M059J (cell line): ENCODE data around the gene SYP. TPM values are rescaled to one million over a fixed set of nuclear protein-coding genes. Genes with fewer than 3 reads are reported as not detected.
A peak's percentile ranks its signal among the peaks of the same experiment; 100 is the strongest.

Experiments
- DNase-seq: peaks from one replicate; pipeline ENCODE4 v3.0.0-alpha.2; 2012; ENCODE audit warnings: low read depth
- total RNA-seq: library from RNA; depleted of rRNA; stranded (reverse); fragments of >200 nt; shearing (Covaris generic); gene quantifications from 2 replicates; pipeline ENCODE4 v1.2.3, GENCODE V29; 2014; rRNA removed

Gene SYP
- total RNA-seq: 0.25 and 0.54 TPM in 2 replicates

DNA sequence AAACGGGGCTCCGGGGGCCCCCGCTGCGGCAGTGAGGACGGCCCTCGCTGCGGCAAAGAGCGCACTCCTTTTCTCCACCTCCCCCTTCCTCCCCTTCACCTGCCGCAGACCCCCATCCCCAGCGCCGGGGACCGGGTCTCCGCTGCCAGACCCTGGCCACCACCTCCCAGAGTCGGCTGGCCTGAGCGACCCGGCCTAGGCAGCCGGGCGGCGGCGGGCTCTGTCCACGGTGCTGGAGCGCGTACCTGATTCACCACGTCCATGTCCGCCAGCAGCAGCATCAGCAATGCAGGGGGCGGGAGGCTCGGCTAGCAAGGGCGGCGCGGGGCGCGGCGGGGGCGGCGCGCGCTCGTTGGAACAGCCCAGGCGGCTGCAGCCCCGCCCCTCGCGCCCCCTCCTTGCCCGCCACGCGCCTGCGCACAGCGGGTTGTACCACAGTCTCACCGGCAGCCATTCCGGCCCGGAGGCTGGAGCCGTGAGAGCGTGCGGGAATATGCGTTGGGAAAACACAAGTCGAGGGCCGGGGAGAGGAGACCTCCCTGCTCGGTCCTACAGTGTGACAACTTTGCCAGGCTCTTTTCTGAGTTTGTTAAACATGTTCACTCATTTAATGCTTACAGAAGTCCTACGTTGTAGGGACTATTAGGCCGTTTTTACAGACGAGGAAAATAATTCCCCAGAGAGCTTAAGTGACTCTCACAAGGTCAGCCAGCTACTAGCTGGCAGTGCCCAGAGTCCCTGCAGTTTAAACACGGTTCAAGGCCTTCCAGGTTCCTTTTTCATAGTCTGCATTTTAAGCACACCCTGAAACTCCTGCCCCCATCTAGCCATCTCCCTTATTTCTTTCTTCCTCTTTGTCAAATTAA lies at the start of gene SYP:
Gene SYP (minus strand): TSS at position 288 of the 866 bp plus-strand sequence. CDS start 7 bp downstream, at position 281.
- peak; percentile 82 for DNase-seq

DNA sequence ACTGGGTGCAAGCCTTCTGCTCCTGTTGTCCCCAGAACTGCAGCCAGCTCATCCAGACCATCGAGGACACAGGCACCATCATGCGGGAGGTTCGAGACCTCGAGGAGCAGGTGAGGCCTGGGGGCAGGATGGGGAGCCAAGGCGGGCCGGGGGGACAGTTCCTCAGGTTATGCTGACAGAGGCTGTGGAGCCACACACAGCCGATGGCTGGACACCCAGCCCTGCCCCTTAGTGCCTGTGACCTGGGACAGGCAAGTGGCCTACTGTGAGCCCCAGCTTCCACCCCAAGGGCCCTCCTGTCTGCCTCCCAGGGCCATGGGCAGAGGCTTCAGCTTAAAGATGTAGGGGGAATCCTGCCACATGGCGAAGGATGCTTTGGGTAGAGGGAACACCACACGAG lies 49.6 kb upstream of the SYP start:
- DNase-seq: no peak

DNA sequence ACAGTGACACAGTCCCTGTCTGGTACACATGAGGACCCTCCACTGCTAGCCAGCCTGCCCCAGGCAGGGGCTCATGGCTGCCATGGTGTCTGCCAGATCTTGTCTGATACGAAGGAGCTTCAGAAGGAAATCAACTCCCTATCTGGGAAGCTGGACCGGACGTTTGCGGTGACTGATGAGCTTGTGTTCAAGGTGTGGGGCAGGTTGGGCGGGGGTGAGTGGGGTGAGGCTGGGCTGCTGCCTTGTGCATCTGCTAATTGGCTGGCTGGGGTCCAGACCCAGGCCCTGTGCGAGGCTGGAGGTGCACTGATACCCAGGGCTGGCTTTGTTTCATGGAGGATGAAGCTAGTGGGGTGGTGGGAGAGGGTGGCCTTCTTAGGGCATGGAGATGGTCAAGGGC lies 49.1 kb upstream of the SYP start:
- no peak for DNase-seq

DNA sequence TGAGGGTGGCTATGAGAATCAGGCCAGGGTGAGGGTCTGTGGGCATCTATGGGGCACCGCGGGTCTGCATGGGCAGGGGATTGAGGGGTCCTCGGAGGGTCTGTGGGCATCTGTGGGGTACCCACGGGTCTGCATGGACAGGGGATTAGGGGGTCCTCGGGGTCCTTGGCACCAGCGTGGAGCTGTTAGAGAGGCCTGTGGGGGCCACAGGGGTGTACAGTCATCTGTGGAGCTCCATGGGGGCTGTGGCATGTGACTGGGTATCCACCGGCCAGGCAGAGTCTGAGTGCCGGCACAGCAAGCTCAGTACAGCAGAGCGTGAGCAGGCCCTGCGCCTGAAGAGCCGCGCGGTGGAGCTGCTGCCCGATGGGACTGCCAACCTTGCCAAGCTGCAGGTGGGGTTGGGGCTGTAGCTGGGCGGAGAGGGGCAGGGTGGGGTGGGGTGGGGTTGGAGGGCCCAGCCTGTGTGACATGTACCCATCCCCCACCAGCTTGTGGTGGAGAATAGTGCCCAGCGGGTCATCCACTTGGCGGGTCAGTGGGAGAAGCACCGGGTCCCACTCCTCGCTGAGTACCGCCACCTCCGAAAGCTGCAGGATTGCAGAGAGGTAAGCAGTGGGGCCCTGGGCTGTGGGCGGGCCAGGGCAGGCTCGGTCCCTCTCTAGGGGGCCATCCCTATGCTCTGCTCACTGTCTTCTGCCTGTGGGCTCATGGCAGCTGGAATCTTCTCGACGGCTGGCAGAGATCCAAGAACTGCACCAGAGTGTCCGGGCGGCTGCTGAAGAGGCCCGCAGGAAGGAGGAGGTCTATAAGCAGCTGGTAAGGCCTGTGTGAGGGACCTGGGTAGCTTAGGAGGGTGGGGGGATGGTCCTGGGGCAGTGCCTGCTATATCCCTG lies 48.2 kb upstream of the SYP start:
- DNase-seq: no peak

DNA sequence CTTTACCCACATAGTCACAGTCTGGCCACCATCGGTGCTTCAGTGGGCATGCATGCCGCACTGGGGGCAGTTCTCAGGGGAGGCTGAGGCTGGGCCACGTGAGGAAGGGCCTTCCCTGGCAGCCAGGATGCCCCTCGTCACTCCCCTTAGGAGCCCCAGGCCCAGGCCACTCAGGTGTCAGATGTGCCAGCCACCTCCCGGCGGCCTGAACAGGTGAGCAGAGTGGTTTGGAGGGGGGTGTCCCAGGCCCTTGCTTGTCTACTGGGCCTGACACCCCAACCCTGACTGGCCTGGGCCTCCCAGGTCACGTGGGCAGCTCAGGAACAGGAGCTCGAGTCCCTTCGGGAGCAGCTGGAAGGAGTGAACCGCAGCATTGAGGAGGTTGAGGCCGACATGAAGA lies 47.4 kb upstream of the SYP start:
- DNase-seq: no peak

DNA sequence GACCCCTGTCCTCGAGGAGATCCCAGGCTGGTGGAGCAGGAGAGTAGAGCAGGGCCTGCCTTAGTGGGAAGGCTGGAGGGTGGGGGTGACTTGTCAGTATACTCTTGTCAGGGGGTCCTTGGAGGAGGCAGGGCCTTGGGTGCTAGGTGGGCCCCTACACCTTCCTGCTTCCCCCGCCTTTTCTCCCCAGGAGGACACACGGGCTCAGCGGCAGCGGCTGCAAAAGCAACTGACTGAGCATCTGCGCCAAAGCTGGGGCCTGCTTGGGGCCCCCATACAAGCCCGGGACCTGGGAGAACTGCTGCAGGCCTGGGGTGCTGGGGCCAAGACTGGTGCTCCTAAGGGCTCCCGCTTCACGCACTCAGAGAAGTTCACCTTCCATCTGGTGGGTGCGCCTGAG lies 46.5 kb upstream of the SYP start:
- no peak for DNase-seq

DNA sequence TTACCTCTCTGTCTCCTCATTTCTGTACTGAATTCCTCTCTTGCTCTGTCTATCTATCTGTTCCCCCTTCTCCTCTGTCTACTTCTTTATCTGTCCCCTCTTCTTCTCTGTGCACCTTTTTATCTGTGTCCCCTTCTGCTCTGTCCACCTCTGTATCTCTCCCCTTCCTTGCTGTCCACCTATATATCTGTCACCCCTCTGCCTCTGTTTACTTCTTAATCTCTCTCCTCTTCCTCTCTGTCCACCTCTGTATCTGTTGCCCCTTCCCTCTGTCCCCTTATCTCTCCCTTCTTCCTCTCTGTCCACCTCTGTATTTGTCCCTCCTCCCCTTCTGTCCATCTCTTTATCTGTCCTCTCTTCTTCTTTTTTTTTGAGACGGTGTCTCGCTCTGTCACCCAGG lies 44.2 kb upstream of the SYP start:
- DNase-seq: no peak

DNA sequence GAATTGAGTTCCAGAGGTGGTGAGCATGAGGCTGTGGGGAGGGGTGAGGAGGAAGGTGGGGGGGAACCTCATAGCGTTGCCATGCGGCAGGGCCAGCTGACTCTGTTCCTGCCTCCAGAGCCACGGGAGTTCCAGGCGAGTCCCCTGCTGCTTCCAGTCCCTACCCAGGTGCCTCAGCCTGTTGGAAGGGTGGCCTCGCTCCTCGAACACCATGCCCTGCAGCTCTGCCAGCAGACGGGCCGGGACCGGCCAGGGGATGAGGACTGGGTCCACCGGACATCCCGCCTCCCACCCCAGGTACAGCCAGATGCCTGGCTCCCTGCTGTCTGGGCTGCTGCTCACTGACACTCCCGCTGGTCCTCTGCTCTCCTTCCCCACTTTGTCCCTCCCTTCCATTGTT lies 43.2 kb upstream of the SYP start:
- no peak for DNase-seq

DNA sequence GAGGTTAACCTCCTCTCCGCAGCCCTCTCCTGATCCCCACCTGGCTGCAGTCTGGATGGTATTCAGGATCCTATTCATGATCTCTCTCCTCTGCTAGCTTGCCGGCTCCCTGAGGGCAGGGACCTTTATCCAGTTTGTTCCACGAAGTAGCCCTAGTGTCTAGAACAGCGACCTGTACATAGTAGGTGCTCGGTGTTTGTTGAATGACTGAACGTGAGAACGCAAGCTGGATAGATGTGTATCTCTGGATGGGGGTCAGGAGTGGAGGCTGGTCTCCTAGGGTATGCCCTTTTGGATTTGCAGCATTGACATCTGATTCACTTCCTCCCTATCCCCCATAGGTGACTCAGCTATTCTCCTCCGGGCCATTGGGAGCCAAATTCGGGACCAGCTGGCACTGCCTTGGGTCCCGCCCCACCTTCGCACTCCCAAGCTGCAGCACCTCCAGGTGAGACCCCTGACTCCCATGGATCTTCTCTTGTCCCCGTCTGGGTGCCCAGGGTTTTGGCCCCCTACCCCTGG lies 42.6 kb upstream of the SYP start:
- DNase-seq: peak; percentile 25

DNA sequence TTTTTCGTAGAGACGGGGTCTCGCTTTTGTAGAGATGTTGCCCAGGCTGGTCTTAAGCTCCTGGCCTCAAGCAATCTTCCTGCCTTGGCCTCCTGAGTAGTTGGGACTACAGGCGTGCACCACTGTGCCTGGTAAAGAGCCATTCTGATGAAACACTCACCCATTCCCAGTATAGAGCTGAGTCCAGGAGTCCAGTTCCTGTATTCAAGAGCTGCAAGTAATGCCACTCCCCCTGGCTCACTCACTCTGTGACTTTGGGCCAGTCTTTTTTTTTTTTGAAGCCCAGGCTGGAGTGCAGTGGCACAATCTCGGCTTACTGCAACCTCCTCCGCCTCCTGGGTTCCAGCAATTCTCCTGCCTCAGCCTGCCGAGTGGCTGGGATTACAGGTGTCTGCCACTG lies 38.7 kb upstream of the SYP start:
- no peak for DNase-seq

DNA sequence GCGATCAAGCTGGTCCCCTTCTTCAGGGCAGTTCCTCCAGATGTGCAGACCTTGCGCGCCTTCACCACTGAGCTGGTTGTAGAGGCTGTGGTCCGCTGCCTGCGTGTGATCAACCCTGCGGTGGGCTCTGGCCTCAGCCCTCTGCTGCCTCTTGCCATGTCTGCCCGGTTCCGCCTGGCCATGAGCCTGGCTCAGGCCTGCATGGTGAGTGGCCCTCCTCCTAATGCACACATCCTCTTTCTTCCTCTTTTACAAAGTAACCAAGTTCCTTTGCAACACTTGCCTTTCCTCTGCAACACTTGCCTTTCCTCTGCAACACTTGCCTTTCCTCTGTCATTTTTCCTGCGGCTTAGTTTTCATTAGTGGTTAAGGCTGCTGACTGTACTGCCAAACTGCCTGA lies 37.1 kb upstream of the SYP start:
- DNase-seq: no peak

DNA sequence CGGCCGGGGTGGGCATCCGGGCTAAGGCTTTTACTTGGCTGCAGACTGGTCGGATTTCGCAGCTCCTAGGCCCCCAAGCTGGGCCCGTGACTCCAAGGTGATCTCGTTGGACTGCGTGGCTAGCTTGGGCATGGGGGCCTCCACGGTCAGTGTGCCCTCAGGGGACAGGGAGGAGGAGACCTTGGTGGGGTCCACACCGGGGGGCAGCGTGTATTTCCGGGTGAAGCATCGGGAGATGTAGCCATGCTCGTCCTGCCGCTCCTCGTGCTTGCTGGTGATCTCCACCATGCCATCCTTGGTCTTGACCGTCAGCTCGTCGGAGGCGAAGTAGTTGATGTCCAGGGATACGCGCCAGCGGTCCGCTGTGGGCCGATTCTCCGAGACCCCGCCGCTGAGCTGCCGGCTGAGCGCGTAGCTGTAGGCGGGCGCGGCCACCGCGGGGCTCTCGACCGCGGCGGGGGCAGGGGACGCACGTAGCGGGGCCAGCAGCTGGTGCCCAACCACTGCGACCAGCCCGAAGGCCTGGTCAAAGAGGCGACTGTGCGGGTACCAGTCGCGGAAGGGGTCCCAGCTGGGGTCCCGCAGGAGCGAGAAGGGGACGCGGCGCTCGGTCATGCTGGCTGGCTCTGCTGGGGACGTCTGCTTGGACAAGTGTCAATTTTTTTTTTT lies 34.0 kb upstream of the SYP start:
- DNase-seq: no peak

DNA sequence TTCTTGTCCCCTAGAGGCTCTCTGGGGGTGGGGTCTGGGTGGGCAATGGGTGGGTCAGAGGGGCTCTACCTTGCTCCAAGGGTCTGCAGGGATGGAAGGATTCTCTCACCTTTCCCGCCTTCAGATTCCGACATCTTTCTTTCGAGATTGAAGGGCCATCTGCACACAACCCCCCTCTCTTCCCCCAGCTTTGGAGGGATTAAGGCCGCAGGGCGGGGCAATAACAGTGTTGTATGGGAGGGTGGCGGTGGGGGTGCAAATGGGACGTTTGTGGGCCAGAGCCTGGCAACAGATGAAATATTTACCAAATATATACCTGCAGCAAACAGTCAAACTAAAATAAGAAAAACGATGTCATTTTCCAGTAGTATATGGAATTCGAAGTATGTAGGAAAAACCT lies 33.2 kb upstream of the SYP start, which contains the start of gene CACNA1F:
Gene CACNA1F (minus strand): TSS at position 165 of the 400 bp plus-strand sequence. CDS start 31 bp downstream, at position 134.
- DNase-seq: no peak

DNA sequence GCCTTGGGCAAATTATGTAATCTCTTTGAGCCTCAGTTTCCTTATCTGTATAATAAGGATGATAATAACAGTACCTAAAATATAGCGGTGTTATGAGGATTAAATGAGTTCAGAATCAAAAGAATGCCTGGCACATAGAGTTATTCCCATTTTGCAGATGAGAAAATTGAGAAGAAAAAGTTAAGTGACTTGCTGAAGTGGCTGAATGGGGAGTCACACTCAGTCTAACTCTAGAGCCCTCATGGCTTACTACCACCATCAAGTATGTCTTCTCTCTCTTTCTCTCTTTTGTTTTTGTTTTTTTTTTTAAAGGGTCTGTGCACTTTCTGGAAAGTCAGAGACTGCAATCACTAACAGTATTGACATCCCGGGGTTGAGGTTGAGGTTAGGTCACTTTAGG lies 32.5 kb upstream of the SYP start:
- DNase-seq: no peak

DNA sequence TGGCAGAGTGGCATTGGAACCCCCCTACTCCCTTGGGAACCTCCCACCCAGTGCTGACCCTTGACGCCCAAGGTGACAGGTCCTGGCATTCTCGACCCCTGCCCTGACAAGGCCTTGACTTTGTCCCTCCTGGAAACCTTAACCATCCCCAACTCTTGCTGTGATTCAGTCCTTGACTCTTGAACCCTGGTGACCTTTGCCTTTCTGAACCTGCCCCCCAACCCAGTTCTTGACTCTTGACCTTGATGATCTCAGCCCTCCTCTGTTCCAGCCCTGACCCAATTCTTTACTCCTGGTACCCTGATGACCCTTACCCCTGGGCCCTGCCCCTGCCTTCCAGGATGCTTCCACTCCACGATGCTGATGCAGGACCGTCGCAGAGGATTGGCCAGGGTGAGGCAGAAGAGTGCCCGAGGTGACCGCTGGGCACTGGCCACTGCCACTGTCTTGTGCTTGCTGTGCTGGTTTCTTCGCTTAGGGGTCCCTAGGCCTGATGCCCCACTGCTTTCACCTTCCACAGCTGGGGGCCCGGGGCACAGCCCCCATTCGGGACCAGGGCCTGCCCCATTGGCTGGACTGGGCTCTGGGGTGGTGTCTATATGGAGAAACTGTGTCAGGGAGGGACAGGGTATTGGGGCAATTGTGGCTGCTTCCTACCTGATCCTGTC lies 31.5 kb upstream of the SYP start:
- no peak for DNase-seq

DNA sequence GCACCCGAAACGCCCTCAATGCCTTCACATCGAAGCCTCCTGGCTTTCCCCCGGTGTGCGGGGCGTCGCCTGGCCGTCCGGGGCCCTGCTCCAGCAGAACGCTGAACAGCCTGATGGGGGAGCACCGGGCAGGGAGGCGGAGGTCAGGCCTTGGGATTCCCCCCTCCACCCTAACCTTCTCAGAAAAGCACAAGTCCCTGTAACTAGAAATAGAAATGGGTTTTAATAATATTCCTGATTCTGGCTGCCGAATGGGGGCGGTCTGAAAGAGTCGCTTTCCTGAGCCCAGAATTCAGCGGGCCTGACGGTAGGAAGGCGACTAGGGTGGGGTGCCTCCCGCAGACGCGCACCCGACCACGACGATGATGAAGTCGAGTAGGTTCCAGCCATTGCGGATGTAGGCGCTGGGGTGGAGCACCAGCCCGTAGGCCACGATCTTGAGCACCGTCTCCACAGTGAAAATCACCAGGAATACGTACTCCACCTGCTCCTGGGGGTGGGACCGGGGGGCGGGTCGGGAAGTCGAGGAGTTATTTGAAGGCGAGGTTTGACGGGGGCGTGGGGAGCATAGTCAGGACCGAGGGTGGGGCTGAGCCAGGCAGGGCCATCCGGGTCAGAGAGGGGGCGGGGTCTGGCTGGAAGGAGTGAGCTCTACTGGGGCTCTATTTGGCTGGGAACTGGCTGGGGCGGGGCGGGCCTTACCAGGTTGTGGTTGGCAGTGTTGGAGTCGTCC lies 30.7 kb upstream of the SYP start:
- DNase-seq: no peak

DNA sequence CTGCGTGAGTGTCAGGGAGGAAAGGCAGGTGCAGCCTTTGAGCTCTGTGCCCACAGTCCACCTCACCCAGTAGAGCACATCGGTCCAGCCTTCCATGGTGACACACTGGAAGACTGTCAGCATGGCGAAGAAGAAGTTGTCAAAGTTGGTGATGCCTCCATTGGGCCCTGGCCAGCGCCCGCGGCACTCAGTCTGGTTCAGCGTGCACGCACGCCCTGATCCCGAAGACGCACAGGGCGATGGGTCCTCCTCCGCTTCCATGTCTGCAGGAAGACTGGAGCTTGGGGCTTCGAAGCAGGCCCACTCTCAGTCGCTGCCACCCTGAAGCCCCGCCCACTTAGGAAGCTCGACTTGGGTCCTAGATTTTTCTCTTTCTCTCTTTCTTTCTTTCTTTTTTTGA lies 28.2 kb upstream of the SYP start:
- no peak for DNase-seq

DNA sequence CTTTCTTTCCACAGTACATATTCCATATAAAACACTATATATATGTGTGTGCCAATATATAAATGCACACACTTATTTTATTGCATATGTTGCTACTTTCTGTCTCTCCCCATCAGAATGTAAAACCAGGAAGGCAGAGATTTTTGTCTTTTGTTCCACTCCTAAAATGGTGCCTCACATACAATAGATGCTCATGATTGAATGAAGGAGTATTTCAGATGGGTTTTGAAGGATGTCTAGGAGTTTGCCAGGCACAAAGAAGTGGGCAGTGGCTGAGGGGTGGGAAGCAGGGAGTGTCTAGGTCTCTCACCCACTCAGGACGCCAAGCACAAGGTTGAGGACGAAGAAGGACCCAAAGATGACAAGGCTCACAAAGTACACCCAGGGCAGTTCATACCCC lies 27.7 kb upstream of the SYP start:
- no peak for DNase-seq

DNA sequence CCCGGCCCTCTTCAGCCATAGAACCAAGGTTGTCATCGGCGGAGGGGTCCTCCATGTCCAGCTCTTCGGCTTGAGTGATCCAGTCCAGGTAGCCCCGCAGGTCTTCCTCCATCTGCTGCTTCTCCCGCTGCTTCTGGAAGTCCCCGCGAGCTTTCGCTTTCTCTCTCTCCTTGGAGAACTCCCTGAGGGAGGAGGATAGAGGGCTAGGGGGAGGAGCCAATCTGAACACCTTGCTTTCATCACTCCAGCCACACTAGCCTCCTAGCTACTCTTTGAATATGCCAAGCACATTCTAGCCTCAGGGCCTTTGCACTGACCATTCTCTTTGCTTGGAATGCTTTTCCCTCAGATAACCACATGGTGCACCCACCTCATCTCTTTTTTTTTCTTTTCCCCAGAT lies 27.0 kb upstream of the SYP start:
- no peak for DNase-seq

DNA sequence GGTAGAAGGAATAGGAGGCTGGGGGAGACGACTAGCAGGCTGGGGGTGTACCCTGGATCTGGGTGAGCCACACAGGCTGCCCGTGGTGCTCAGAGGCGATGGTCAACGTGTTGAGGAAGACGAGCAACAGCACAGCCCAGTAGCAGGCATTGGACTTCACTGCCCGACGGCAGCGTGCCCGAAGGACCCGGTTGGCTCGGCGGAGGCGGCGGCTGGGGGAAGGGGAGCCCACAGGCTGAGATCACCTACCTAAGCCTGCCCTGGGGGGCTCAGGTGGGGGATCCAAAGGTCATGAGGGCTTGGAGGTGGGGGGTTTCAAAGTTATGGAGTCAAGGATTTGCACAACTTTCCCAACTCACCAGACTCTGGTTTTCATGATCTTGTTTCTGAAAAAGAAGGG lies 25.9 kb upstream of the SYP start:
- no peak for DNase-seq

DNA sequence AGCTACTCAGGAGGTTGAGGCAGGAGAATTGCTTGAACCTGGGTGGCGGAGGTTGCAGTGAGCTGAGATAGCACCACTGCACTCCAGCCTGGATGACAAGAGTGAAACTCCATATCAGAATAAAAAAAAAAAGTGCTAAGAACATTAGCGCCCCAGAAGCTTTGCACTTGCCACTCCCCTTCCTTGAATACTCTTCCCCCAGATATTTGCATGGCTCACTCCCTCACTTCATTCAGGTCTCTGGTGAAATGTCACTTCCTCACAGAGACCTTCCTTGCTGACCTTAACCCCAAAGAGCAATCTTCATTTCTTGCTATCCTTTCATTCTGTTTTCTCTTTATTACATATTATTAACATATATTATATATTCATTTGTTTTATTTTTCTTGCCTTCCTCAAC lies 21.9 kb upstream of the SYP start:
- DNase-seq: no peak
